Peyer's patch (tissue), 4 donors: ENCODE data around the gene ADAMTS12. TPM values are rescaled to one million over a fixed set of nuclear protein-coding genes. Genes with fewer than 3 reads are reported as not detected.

Experiments used
- DNase-seq, 3 donors: peaks; one replicate each; pipeline ENCODE4 v3.0.0-alpha.2; 2017 to 2019
- H3K27ac ChIP-seq, 4 donors: fragments of 200-600 bp; sonication (generic); one replicate each; pipeline ENCODE4 v1.5.1; 2016 to 2019
- H3K27me3 ChIP-seq, 2 donors: fragments of 200-600 bp; sonication (generic); one replicate each; pipeline ENCODE4 v1.5.1; 2019
- H3K36me3 ChIP-seq, 3 donors: fragments of 200-600 bp; sonication (generic); one replicate each; pipeline ENCODE4 v1.5.1; 2016 to 2019
- H3K4me1 ChIP-seq, 4 donors: fragments of 200-600 bp; sonication (generic); one replicate each; pipeline ENCODE4 v1.5.1; 2016 to 2019
- H3K4me3 ChIP-seq, 4 donors: fragments of 200-600 bp; sonication (generic); 1 replicate in 3 of 4; 2 replicates in 1 of 4; pipeline ENCODE4 v1.5.1; 2016 to 2019; ENCODE audit warnings: mild to moderate bottlenecking in 1 of 4
- H3K9me3 ChIP-seq, 4 donors: fragments of 200-600 bp; sonication (generic); one replicate each; pipeline ENCODE4 v1.5.1; 2016 to 2019; ENCODE audit warnings: mild to moderate bottlenecking in 1 of 4
- POLR2A ChIP-seq, 2 donors: fragments of 450-650 bp; IDR thresholded peaks; one replicate each; pipeline ENCODE4 v1.5.1; 2017; ENCODE audit warnings: antibody characterized with exemption in 2 of 2, mild to moderate bottlenecking in 2 of 2, moderate library complexity in 2 of 2
- total RNA-seq, 4 donors: library from RNA; depleted of rRNA; stranded (reverse); fragments of >200 nt; gene quantifications; one replicate each; pipeline ENCODE4 v1.1.0, GENCODE V29; 2016
- TF ChIP-seq, protein P1 (sequence below), 6 experiments: fragments of 450-650 bp in 4 of 6; fragments of 200-600 bp in 2 of 6; sonication (generic) in 1 of 6; IDR thresholded peaks; one replicate each; pipeline ENCODE4 v1.5.1; 2017 to 2019; ENCODE audit warnings: antibody characterized with exemption in 6 of 6, mild to moderate bottlenecking in 3 of 6, moderate library complexity in 1 of 6

Gene ADAMTS12, protein sequence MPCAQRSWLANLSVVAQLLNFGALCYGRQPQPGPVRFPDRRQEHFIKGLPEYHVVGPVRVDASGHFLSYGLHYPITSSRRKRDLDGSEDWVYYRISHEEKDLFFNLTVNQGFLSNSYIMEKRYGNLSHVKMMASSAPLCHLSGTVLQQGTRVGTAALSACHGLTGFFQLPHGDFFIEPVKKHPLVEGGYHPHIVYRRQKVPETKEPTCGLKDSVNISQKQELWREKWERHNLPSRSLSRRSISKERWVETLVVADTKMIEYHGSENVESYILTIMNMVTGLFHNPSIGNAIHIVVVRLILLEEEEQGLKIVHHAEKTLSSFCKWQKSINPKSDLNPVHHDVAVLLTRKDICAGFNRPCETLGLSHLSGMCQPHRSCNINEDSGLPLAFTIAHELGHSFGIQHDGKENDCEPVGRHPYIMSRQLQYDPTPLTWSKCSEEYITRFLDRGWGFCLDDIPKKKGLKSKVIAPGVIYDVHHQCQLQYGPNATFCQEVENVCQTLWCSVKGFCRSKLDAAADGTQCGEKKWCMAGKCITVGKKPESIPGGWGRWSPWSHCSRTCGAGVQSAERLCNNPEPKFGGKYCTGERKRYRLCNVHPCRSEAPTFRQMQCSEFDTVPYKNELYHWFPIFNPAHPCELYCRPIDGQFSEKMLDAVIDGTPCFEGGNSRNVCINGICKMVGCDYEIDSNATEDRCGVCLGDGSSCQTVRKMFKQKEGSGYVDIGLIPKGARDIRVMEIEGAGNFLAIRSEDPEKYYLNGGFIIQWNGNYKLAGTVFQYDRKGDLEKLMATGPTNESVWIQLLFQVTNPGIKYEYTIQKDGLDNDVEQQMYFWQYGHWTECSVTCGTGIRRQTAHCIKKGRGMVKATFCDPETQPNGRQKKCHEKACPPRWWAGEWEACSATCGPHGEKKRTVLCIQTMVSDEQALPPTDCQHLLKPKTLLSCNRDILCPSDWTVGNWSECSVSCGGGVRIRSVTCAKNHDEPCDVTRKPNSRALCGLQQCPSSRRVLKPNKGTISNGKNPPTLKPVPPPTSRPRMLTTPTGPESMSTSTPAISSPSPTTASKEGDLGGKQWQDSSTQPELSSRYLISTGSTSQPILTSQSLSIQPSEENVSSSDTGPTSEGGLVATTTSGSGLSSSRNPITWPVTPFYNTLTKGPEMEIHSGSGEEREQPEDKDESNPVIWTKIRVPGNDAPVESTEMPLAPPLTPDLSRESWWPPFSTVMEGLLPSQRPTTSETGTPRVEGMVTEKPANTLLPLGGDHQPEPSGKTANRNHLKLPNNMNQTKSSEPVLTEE (N-terminal part only)
- 10 to 100 TPM in 1 of 4 donors, 1 to 10 TPM in 2, under 1 TPM in 1; 0.53 to 11.6 (median 1.3) TPM for total RNA-seq

DNA sequence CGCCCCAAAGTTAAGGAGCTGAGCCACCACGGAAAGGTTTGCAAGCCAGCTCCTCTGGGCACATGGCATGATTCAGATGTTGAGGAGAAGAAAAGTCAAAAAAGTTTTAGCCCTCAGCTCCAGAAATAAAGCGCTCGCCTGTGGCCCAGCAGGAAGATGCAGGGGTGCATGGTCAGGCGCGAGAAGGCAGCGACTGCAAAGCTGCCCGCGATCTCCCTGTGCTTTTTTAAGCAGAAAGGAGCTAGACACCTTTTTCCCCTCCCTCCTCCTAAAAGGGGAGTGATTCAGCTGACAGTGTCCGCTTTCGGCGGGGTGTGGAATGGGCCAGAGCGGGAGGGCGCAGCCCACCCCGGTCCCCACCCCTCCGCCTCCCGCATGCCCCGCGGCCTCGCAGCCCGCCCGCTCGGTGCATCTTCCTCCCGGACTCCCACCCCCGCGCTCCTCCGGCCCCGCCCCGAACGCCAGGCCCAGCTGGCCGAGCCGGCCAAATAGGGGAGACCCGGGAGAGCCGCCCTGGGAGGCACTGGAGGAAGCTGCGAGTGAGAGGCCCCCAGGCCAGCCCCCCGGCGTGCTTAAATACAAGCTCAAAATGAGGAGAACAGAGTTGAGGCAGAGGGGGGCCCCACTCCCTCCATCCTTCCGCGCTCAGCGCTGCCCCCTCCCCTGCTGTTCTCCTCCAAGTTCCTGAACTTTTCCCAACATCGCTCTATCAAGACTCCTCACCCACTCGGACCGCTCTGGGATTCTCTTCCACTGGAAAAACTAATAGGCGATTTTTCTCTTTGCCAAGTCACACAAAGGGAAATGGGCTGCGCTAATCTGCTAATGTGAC lies at the start of gene ADAMTS12:
Gene ADAMTS12, minus strand, starts transcription at position 203 of the 832 bp plus-strand sequence. Its CDS starts 134 bp downstream, at position 69.
- Histone ChIP-seq H3K27ac (peak within 1 kb of the TSS in 2 of 4 donors; percentile 44 to 64), H3K9me3 (no peaks in the 10 kb centered on the region), H3K27me3 (no peaks in the 10 kb centered on the region), H3K36me3 (no peaks in the 10 kb centered on the region), H3K4me3 (peak within 1 kb of the TSS; percentile 9 to 47 (median 30)), H3K4me1 (peaks cover 0 to 3% (median 1%) of the 10 kb centered on the region in 4 donors)
- TF ChIP-seq, protein P1, sequence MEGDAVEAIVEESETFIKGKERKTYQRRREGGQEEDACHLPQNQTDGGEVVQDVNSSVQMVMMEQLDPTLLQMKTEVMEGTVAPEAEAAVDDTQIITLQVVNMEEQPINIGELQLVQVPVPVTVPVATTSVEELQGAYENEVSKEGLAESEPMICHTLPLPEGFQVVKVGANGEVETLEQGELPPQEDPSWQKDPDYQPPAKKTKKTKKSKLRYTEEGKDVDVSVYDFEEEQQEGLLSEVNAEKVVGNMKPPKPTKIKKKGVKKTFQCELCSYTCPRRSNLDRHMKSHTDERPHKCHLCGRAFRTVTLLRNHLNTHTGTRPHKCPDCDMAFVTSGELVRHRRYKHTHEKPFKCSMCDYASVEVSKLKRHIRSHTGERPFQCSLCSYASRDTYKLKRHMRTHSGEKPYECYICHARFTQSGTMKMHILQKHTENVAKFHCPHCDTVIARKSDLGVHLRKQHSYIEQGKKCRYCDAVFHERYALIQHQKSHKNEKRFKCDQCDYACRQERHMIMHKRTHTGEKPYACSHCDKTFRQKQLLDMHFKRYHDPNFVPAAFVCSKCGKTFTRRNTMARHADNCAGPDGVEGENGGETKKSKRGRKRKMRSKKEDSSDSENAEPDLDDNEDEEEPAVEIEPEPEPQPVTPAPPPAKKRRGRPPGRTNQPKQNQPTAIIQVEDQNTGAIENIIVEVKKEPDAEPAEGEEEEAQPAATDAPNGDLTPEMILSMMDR (IDR thresholded peaks at IDR 0.05): no peak
- no peak for TF ChIP-seq POLR2A (IDR thresholded peaks at IDR 0.05)
- no peak for DNase-seq

DNA sequence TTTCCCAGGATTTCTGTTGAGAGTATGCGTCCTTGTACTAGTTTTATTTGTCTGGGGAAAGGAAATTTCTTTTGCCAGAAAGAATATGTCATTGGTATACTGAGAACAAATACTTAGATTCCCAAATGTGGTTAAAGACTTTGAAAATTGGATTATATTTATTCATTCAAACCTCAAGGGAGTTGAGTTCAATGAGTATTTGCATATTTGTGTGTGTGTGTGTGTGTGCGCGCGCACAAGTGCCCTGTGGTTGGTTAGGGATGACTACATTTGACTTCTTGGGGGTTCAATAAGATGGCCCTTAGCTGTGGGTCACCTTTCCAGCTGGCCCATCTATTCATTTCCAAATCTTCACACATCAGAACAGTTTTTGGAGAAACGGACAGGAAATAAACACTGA lies 49.3 kb upstream of the ADAMTS12 start:
- no peaks in the 10 kb centered on the region for H3K27me3 ChIP-seq
- no peak for DNase-seq
- H3K36me3 ChIP-seq: no peaks in the 10 kb centered on the region
- TF ChIP-seq, protein P1 (IDR thresholded peaks at IDR 0.05): no peak
- no peak for TF ChIP-seq POLR2A (IDR thresholded peaks at IDR 0.05)
- H3K9me3 ChIP-seq: no peaks in the 10 kb centered on the region
- H3K4me3 ChIP-seq: no peak overlapping the region
- H3K4me1 ChIP-seq: no peaks in the 10 kb centered on the region
- H3K27ac ChIP-seq: no peak overlapping the region

DNA sequence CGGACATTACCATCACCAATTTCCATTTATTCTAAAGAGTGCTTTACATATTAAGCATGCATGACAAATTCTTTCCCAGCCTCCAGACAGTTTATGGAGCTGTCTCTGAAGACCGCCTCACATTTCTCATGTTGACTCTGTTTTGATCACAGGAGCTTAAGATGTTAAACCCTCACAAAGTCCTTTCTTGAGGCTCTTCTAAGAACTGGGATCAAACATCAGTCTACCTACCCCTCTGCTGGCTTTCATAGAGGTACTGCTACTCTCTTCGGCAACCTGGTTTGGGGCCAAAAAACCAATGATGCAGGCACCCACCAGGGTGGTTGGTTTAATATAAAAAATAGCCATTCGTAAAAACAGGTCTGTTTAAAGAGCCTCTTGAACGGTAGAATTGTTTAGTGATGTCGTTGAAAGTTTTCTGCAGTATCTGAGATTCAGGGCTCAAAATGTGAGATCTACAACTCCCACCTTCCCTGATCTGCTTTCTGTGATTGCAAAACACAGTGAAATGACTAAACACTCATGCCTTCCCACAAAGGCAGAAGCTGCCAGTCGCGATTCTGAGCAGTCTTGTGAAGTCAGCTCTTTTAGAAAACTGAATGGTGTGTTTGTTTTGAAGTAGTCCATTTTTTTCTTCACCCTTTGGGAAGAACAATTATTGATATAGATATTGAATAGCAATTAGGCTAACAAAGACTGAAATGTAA lies 47.9 kb upstream of the ADAMTS12 start:
- Histone ChIP-seq H3K36me3 (no peaks in the 10 kb centered on the region), H3K27me3 (no peaks in the 10 kb centered on the region), H3K4me1 (no peaks in the 10 kb centered on the region), H3K27ac (no peak overlapping the region), H3K4me3 (no peak overlapping the region), H3K9me3 (no peaks in the 10 kb centered on the region)
- no peak for DNase-seq
- TF ChIP-seq, protein P1 (IDR thresholded peaks at IDR 0.05): no peak

DNA sequence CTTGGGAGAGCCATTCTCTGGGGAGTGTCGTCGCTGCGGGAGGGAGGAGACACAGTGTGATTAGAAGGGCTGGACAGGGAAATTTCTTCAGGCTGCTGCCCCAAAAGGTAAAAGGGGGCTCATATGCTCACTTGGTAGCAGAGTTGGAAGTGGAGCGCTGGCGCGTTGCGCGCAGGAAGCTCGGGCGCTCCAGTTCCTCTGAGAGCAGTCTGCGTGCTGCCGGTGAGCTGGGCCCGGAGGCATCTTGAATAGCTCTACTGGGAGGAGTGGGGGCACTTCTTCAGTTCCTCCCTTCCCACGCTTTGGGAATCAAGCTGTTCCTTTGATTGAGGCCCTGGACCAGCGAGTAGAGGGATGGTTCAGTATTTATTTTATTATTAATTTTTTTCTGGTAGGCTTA lies 47.1 kb upstream of the ADAMTS12 start:
- H3K36me3 ChIP-seq: no peaks in the 10 kb centered on the region
- no peaks in the 10 kb centered on the region for H3K9me3 ChIP-seq
- no peaks in the 10 kb centered on the region for H3K27me3 ChIP-seq
- TF ChIP-seq POLR2A (IDR thresholded peaks at IDR 0.05): no peak
- TF ChIP-seq, protein P1 (IDR thresholded peaks at IDR 0.05): no peak
- H3K4me3 ChIP-seq: no peak overlapping the region
- H3K27ac ChIP-seq: no peak overlapping the region
- DNase-seq: no peak
- H3K4me1 ChIP-seq: no peaks in the 10 kb centered on the region
